HCT116 (cell line): Measurements from ENCODE around the gene IL17RA. TPM values are rescaled to one million over a fixed set of nuclear protein-coding genes. Genes with fewer than 3 reads are reported as not detected.

Experiments used
- ATAC-seq: fragments of 200-7000 bp; cut with Tn5 transposase; 2 replicates; pipeline ENCODE4 v1.9.1; 2020; ENCODE audit warnings: mild to moderate bottlenecking, moderate library complexity
- BruUV-seq: library from RNA; stranded (reverse); fragments of 400-500 nt; replicated peaks from 2 replicates; lab custom pipeline; 2021; lab: Mats Ljungman, UMichigan
- CTCF ChIA-PET: fragments of 300-600 bp; sonication (Branson Sonifier 250); formaldehyde crosslinking; loops from one replicate; lab custom pipeline; 2021; ENCODE audit warnings: antibody characterized with exemption; lab: Charles Lee
- POLR2A ChIA-PET: fragments of 300-600, 350-600 bp; sonication (Branson Sonifier 250); formaldehyde crosslinking; loops from one replicate; lab custom pipeline; 2021; ENCODE audit warnings: antibody characterized with exemption; lab: Charles Lee
- RAD21 ChIA-PET, 2 experiments: fragments of 300-600 bp; sonication (Branson Sonifier 250); formaldehyde crosslinking; loops; one replicate each; lab custom pipeline; 2023; ENCODE audit warnings: low total read pairs in 2 of 2; ENCODE audit not compliant: uncharacterized antibody in 2 of 2, unreplicated experiment in 2 of 2, low non-redundant PET in 1 of 2; lab: Charles Lee
- DNase-seq: peaks from one replicate; pipeline ENCODE4 v3.0.0-alpha.2; 2010; ENCODE audit warnings: low read depth, low spot score
- H2AFZ ChIP-seq: fragments of 200-600 bp; shearing (Covaris generic), sonication (generic); 2 replicates; pipeline ENCODE4 v1.6.1; 2017; ENCODE audit warnings: low read depth, mixed run types, mixed read lengths, antibody characterized with exemption, low read length; ENCODE audit not compliant: poor library complexity, severe bottlenecking
- H3K27ac ChIP-seq: 2 replicates; pipeline ENCODE4 v1.5.1; 2012; ENCODE audit warnings: low read depth, low read length
- H3K27me3 ChIP-seq: fragments of 200-600 bp; sonication (generic); 2 replicates; pipeline ENCODE4 v1.6.1; 2016; ENCODE audit warnings: mixed run types, low read length, mixed read lengths; ENCODE audit not compliant: insufficient read depth
- H3K36me3 ChIP-seq, 2 experiments: fragments of 200-500 bp in 1 of 2; fragments of 200-600 bp in 1 of 2; sonication (Bioruptor generic) in 1 of 2; sonication (generic) in 1 of 2; 2 replicates each; pipeline versions ENCODE4 v1.5.1 to v1.6.1; 2014 to 2016; ENCODE audit warnings: low read length in 2 of 2, inconsistent platforms in 1 of 2, mixed read lengths in 1 of 2, mixed run types in 1 of 2; ENCODE audit not compliant: insufficient read depth in 2 of 2, control insufficient read depth in 1 of 2
- H3K4me1 ChIP-seq, 2 experiments: fragments of 200-600 bp in 1 of 2; sonication (generic) in 1 of 2; 2 replicates each; pipeline versions ENCODE4 v1.5.1 to v1.6.1; 2012 to 2017; ENCODE audit warnings: low read length in 2 of 2, inconsistent platforms in 1 of 2, mild to moderate bottlenecking in 1 of 2, mixed read lengths in 1 of 2, mixed run types in 1 of 2, moderate library complexity in 1 of 2; ENCODE audit not compliant: insufficient read depth in 2 of 2, control insufficient read depth in 1 of 2
- H3K4me2 ChIP-seq: fragments of 200-600 bp; sonication (generic); 2 replicates; pipeline ENCODE4 v1.6.1; 2017; ENCODE audit warnings: mixed run types, low read length, mixed read lengths
- H3K4me3 ChIP-seq, 2 experiments: fragments of 200-600 bp in 1 of 2; sonication (generic) in 1 of 2; replicated peaks in 1 of 2; 2 replicates each; pipeline ENCODE4 v1.5.1; 2011 to 2016; ENCODE audit warnings: low read length in 2 of 2, control low read depth in 1 of 2, low read depth in 1 of 2, mild to moderate bottlenecking in 1 of 2, mixed read lengths in 1 of 2, mixed run types in 1 of 2
- H3K79me2 ChIP-seq: fragments of 200-600 bp; sonication (generic); 2 replicates; pipeline ENCODE4 v1.6.1; 2017; ENCODE audit warnings: mild to moderate bottlenecking, mixed run types, low read length, moderate library complexity, mixed read lengths; ENCODE audit not compliant: insufficient read depth
- H3K9ac ChIP-seq: fragments of 200-600 bp; sonication (generic); 2 replicates; pipeline ENCODE4 v1.6.1; 2016; ENCODE audit warnings: low read length, mixed read lengths
- H3K9me2 ChIP-seq: fragments of 200-600 bp; sonication (generic), shearing (Covaris generic); 2 replicates; pipeline ENCODE4 v1.6.1; 2017; ENCODE audit warnings: mixed run types, mild to moderate bottlenecking, moderate library complexity; ENCODE audit not compliant: insufficient read depth
- H3K9me3 ChIP-seq, 2 experiments: fragments of 200-500 bp in 1 of 2; fragments of 200-600 bp in 1 of 2; sonication (Bioruptor generic) in 1 of 2; sonication (generic) in 1 of 2; 2 replicates each; pipeline ENCODE4 v1.6.1; 2014 to 2017; ENCODE audit warnings: low read length in 2 of 2, mixed read lengths in 2 of 2, inconsistent platforms in 1 of 2, low read depth in 1 of 2, mild to moderate bottlenecking in 1 of 2, mixed run types in 1 of 2, moderate library complexity in 1 of 2; ENCODE audit not compliant: control insufficient read depth in 1 of 2, insufficient read depth in 1 of 2
- H4K20me1 ChIP-seq: fragments of 200-600 bp; sonication (generic), shearing (Covaris generic); 2 replicates; pipeline ENCODE4 v1.6.1; 2017; ENCODE audit warnings: mixed run types, mild to moderate bottlenecking, moderate library complexity; ENCODE audit not compliant: insufficient read depth
- CBX3 ChIP-seq: IDR thresholded peaks from 2 replicates; pipeline ENCODE4 v1.6.1; 2012; ENCODE audit warnings: low read depth
- EGR1 ChIP-seq: IDR thresholded peaks from 2 replicates; pipeline ENCODE4 v1.6.1; 2012; ENCODE audit warnings: low read depth
- ELF1 ChIP-seq: IDR thresholded peaks from 2 replicates; pipeline ENCODE4 v1.6.1; 2012; ENCODE audit warnings: low read depth, borderline replicate concordance
- EZH2 ChIP-seq: fragments of 200-600 bp; sonication (generic); IDR thresholded peaks from 2 replicates; pipeline ENCODE4 v1.6.1; 2017; ENCODE audit warnings: antibody characterized with exemption, mixed run types
- FOSL1 ChIP-seq: IDR thresholded peaks from 2 replicates; pipeline ENCODE4 v1.6.1; 2012; ENCODE audit warnings: low read depth
- JUND ChIP-seq: IDR thresholded peaks from 2 replicates; pipeline ENCODE4 v1.6.1; 2012
- POLR2A ChIP-seq: IDR thresholded peaks from 2 replicates; pipeline ENCODE4 v1.7.0; 2011; ENCODE audit warnings: borderline replicate concordance; ENCODE audit not compliant: insufficient read depth, insufficient read length; ENCODE audit errors: extremely low read depth
- RAD21 ChIP-seq: IDR thresholded peaks from 2 replicates; pipeline ENCODE4 v1.6.1; 2012; ENCODE audit warnings: low read depth, mild to moderate bottlenecking
- SIN3A ChIP-seq: IDR thresholded peaks from 2 replicates; pipeline ENCODE4 v1.6.1; 2012; ENCODE audit warnings: low read depth
- SRF ChIP-seq: IDR thresholded peaks from 2 replicates; pipeline ENCODE4 v1.6.1; 2012; ENCODE audit warnings: low read depth
- TCF7L2 ChIP-seq: IDR thresholded peaks from 2 replicates; pipeline ENCODE4 v1.7.0; 2011; ENCODE audit warnings: borderline replicate concordance, inconsistent platforms; ENCODE audit not compliant: insufficient read depth, insufficient read length; ENCODE audit errors: extremely low read depth
- ZFX ChIP-seq: fragments of 450-650 bp; IDR thresholded peaks from 2 replicates; pipeline ENCODE4 v1.6.1; 2017
- ZNF274 ChIP-seq: fragments of 200-500 bp; sonication (Bioruptor generic); IDR thresholded peaks from 2 replicates; pipeline ENCODE4 v1.6.1; 2014; ENCODE audit warnings: mild to moderate bottlenecking, low read depth, low read length, inconsistent platforms
- intact Hi-C: fragments of 100-400 bp; cut with micrococcal nuclease; formaldehyde crosslinking; loops from 2 replicates; pipeline ENCODE4 v1.10.0; 2022
- total RNA-seq: library from RNA; stranded (reverse); gene quantifications from one replicate; pipeline ENCODE4 v1.2.1, GENCODE V29; 2021; ENCODE audit not compliant: unreplicated experiment
- TF ChIP-seq, protein P1 (sequence below), 3 experiments: fragments of 200-600 bp in 1 of 3; sonication (generic) in 1 of 3; IDR thresholded peaks in 2 of 3; conservative IDR thresholded peaks in 1 of 3; 2 replicates each; pipeline ENCODE4 v1.5.1; 2012 to 2017; ENCODE audit warnings: low read depth in 2 of 3, low read length in 2 of 3, antibody characterized with exemption in 1 of 3, borderline replicate concordance in 1 of 3, control low read depth in 1 of 3, mild to moderate bottlenecking in 1 of 3, mixed read lengths in 1 of 3, mixed run types in 1 of 3, moderate library complexity in 1 of 3; ENCODE audit not compliant: insufficient read depth in 1 of 3
- TF ChIP-seq, protein P2 (sequence below): IDR thresholded peaks from 2 replicates; pipeline ENCODE4 v1.6.1; 2012
- TF ChIP-seq, protein P3 (sequence below): IDR thresholded peaks from 2 replicates; pipeline ENCODE4 v1.6.1; 2011; ENCODE audit warnings: mild to moderate bottlenecking, low read length, moderate library complexity; ENCODE audit not compliant: insufficient replicate concordance; ENCODE audit errors: extremely low read depth
- TF ChIP-seq, protein P4 (sequence below): IDR thresholded peaks from 2 replicates; pipeline ENCODE4 v1.6.1; 2012; ENCODE audit warnings: low read depth

Gene IL17RA
- total RNA-seq, 1 experiment from 2014 or later = 17.3 TPM

DNA sequence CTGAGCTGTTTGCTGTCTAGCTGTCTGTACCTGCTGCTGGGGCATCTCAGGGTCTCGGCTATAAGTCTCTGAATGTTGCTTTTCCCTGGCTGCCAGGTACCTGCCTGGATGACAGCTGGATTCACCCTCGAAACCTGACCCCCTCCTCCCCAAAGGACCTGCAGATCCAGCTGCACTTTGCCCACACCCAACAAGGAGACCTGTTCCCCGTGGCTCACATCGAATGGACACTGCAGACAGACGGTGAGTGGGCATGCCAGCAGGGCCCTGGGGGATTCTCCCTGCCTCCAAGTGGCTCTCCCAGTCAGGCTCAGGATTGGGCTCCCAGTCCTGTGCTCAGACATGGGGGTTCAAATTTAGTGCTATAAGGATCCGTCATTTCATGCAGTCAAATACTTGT is 12.9 kb downstream of the IL17RA start:
- ChIA-PET POLR2A (no interaction called here), RAD21 (no interaction called here), CTCF (no interaction called here)
- DNase-seq (no peak), ATAC-seq (no peak)
- H3K27me3 ChIP-seq = no peaks in the 10 kb centered on the region
- no peak overlapping the region for H3K9ac ChIP-seq
- no TSS peak for BruUV-seq
- no peak overlapping the region for H3K27ac ChIP-seq
- no peaks in the 10 kb centered on the region for H3K4me1 ChIP-seq
- no peak overlapping the region for H2AFZ ChIP-seq
- H3K4me3 ChIP-seq = no peak overlapping the region
- peaks cover 21 to 23% of the 10 kb centered on the region in 2 experiments; a peak in 2 of 4 replicates for H3K36me3 ChIP-seq
- TF ChIP-seq, protein P1, sequence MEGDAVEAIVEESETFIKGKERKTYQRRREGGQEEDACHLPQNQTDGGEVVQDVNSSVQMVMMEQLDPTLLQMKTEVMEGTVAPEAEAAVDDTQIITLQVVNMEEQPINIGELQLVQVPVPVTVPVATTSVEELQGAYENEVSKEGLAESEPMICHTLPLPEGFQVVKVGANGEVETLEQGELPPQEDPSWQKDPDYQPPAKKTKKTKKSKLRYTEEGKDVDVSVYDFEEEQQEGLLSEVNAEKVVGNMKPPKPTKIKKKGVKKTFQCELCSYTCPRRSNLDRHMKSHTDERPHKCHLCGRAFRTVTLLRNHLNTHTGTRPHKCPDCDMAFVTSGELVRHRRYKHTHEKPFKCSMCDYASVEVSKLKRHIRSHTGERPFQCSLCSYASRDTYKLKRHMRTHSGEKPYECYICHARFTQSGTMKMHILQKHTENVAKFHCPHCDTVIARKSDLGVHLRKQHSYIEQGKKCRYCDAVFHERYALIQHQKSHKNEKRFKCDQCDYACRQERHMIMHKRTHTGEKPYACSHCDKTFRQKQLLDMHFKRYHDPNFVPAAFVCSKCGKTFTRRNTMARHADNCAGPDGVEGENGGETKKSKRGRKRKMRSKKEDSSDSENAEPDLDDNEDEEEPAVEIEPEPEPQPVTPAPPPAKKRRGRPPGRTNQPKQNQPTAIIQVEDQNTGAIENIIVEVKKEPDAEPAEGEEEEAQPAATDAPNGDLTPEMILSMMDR (IDR thresholded peaks at IDR 0.05 in 2 of 3, conservative IDR thresholded peaks at IDR 0.05 in 1 of 3; ENCODE audit: borderline replicate concordance in 1 of 3, insufficient read depth in 1 of 3, low read depth in 2 of 3, low read length in 2 of 3) = no peak
- TF ChIP-seq, protein P2, sequence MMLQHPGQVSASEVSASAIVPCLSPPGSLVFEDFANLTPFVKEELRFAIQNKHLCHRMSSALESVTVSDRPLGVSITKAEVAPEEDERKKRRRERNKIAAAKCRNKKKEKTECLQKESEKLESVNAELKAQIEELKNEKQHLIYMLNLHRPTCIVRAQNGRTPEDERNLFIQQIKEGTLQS = no peak
- no peak for TF ChIP-seq SRF
- TF ChIP-seq ZNF274 = no peak
- no peak for TF ChIP-seq EGR1
- no peak for TF ChIP-seq TCF7L2
- TF ChIP-seq, protein P3, sequence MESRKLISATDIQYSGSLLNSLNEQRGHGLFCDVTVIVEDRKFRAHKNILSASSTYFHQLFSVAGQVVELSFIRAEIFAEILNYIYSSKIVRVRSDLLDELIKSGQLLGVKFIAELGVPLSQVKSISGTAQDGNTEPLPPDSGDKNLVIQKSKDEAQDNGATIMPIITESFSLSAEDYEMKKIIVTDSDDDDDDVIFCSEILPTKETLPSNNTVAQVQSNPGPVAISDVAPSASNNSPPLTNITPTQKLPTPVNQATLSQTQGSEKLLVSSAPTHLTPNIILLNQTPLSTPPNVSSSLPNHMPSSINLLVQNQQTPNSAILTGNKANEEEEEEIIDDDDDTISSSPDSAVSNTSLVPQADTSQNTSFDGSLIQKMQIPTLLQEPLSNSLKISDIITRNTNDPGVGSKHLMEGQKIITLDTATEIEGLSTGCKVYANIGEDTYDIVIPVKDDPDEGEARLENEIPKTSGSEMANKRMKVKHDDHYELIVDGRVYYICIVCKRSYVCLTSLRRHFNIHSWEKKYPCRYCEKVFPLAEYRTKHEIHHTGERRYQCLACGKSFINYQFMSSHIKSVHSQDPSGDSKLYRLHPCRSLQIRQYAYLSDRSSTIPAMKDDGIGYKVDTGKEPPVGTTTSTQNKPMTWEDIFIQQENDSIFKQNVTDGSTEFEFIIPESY = no peak
- no peak for TF ChIP-seq CBX3
- TF ChIP-seq FOSL1 = no peak
- no peak for TF ChIP-seq POLR2A
- TF ChIP-seq SIN3A = no peak
- no peak for TF ChIP-seq RAD21
- TF ChIP-seq JUND = no peak
- no peak for TF ChIP-seq ZFX
- TF ChIP-seq EZH2 = no peak
- no peak for TF ChIP-seq ELF1
- TF ChIP-seq, protein P4, sequence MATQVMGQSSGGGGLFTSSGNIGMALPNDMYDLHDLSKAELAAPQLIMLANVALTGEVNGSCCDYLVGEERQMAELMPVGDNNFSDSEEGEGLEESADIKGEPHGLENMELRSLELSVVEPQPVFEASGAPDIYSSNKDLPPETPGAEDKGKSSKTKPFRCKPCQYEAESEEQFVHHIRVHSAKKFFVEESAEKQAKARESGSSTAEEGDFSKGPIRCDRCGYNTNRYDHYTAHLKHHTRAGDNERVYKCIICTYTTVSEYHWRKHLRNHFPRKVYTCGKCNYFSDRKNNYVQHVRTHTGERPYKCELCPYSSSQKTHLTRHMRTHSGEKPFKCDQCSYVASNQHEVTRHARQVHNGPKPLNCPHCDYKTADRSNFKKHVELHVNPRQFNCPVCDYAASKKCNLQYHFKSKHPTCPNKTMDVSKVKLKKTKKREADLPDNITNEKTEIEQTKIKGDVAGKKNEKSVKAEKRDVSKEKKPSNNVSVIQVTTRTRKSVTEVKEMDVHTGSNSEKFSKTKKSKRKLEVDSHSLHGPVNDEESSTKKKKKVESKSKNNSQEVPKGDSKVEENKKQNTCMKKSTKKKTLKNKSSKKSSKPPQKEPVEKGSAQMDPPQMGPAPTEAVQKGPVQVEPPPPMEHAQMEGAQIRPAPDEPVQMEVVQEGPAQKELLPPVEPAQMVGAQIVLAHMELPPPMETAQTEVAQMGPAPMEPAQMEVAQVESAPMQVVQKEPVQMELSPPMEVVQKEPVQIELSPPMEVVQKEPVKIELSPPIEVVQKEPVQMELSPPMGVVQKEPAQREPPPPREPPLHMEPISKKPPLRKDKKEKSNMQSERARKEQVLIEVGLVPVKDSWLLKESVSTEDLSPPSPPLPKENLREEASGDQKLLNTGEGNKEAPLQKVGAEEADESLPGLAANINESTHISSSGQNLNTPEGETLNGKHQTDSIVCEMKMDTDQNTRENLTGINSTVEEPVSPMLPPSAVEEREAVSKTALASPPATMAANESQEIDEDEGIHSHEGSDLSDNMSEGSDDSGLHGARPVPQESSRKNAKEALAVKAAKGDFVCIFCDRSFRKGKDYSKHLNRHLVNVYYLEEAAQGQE = no peak
- intact Hi-C loops = loop anchor here (5.0 kb wide), 1 partner anchor 55 kb away; no protein-coding TSS in a partner anchor
- H3K9me2 ChIP-seq = no peaks in the 10 kb centered on the region
- H3K4me2 ChIP-seq = no peak overlapping the region
- no peaks in the 10 kb centered on the region for H3K9me3 ChIP-seq
- peaks cover 12% of the 10 kb centered on the region for H3K79me2 ChIP-seq
- no peaks in the 10 kb centered on the region for H4K20me1 ChIP-seq
